SK-N-SH (cell line): ENCODE results near the gene AP3B2. TPM values are rescaled to one million over a fixed set of nuclear protein-coding genes. Genes with fewer than 3 reads are reported as not detected.

Experiments used
- CTCF ChIA-PET: fragments of 300-600, 350-600 bp; formaldehyde crosslinking; extraction: SDS; loops from one replicate; lab custom pipeline; 2021; lab: Yijun Ruan, JAX
- POLR2A ChIA-PET: fragments of 350-600 bp; sonication (Branson Sonifier 250); formaldehyde crosslinking; extraction: SDS; loops from one replicate; lab custom pipeline; 2020; ENCODE audit warnings: antibody characterized with exemption, inconsistent platforms; lab: Yijun Ruan, JAX
- DNase-seq: peaks from one replicate; pipeline ENCODE4 v3.0.0; 2012
- H2AFZ ChIP-seq: fragments of 200-600 bp; sonication (generic); 2 replicates; pipeline ENCODE4 v1.8.1; 2016; ENCODE audit warnings: antibody characterized with exemption, mild to moderate bottlenecking, low read depth
- H3F3A ChIP-seq: fragments of 200-600 bp; sonication (generic); replicated peaks from 2 replicates; pipeline ENCODE3; 2016; ENCODE audit warnings: antibody characterized with exemption, mild to moderate bottlenecking; ENCODE audit not compliant: insufficient read depth
- H3K27ac ChIP-seq, 2 experiments: fragments of 200-500 bp in 1 of 2; fragments of 200-600 bp in 1 of 2; sonication (Bioruptor generic) in 1 of 2; sonication (generic), shearing (Covaris generic) in 1 of 2; 2 replicates each; pipeline versions ENCODE4 v1.5.1 to v1.6.1; 2014 to 2016; ENCODE audit warnings: low read depth in 2 of 2, inconsistent platforms in 1 of 2, low read length in 1 of 2, mild to moderate bottlenecking in 1 of 2, mixed read lengths in 1 of 2
- H3K27me3 ChIP-seq: fragments of 200-600 bp; sonication (generic), shearing (Covaris generic); 2 replicates; pipeline ENCODE4 v1.6.1; 2016; ENCODE audit warnings: mixed run types; ENCODE audit not compliant: insufficient read depth
- H3K36me3 ChIP-seq, 2 experiments: fragments of 200-500 bp in 1 of 2; fragments of 200-600 bp in 1 of 2; sonication (Bioruptor generic) in 1 of 2; sonication (generic) in 1 of 2; replicated peaks in 1 of 2; 2 replicates each; pipeline versions ENCODE3 to v1.5.1; 2014 to 2016; ENCODE audit warnings: low read length in 1 of 2, mild to moderate bottlenecking in 1 of 2; ENCODE audit not compliant: insufficient read depth in 2 of 2, control insufficient read depth in 1 of 2
- H3K4me1 ChIP-seq, 2 experiments: fragments of 200-500 bp in 1 of 2; fragments of 200-600 bp in 1 of 2; sonication (Bioruptor generic) in 1 of 2; sonication (generic), shearing (Covaris generic) in 1 of 2; 2 replicates each; pipeline versions ENCODE4 v1.5.1 to v1.6.1; 2014 to 2016; ENCODE audit warnings: low read depth in 1 of 2, low read length in 1 of 2, mixed run types in 1 of 2; ENCODE audit not compliant: insufficient read depth in 2 of 2, control insufficient read depth in 1 of 2
- H3K4me2 ChIP-seq: fragments of 200-600 bp; sonication (generic), shearing (Covaris generic); 2 replicates; pipeline ENCODE4 v1.6.1; 2017; ENCODE audit warnings: mixed run types
- H3K4me3 ChIP-seq, 2 experiments: fragments of 200-500 bp in 1 of 2; fragments of 200-600 bp in 1 of 2; sonication (Bioruptor generic) in 1 of 2; sonication (generic), shearing (Covaris generic) in 1 of 2; 2 replicates each; pipeline versions ENCODE4 v1.5.1 to v1.8.1; 2014 to 2016; ENCODE audit warnings: low read depth in 2 of 2, inconsistent platforms in 1 of 2, low read length in 1 of 2, mild to moderate bottlenecking in 1 of 2, mixed read lengths in 1 of 2, moderate library complexity in 1 of 2
- H3K79me2 ChIP-seq: fragments of 200-600 bp; sonication (generic); 2 replicates; pipeline ENCODE4 v1.8.1; 2017; ENCODE audit warnings: mild to moderate bottlenecking; ENCODE audit not compliant: insufficient read depth
- H3K9ac ChIP-seq: fragments of 200-600 bp; sonication (generic); 2 replicates; pipeline ENCODE4 v1.6.1; 2017; ENCODE audit warnings: mixed run types
- H3K9me2 ChIP-seq: fragments of 200-600 bp; sonication (generic); 2 replicates; pipeline ENCODE4 v1.6.1; 2017; ENCODE audit warnings: mixed run types
- H3K9me3 ChIP-seq: fragments of 200-600 bp; sonication (generic); 2 replicates; pipeline ENCODE4 v1.6.1; 2017; ENCODE audit warnings: mixed run types, mild to moderate bottlenecking, moderate library complexity
- H4K20me1 ChIP-seq: fragments of 200-600 bp; sonication (generic); 2 replicates; pipeline ENCODE4 v1.6.1; 2017; ENCODE audit warnings: mild to moderate bottlenecking, mixed run types; ENCODE audit not compliant: insufficient read depth
- EP300 ChIP-seq, 2 experiments: IDR thresholded peaks; 2 replicates each; pipeline versions ENCODE4 v1.4.0 to v1.6.1; 2012; ENCODE audit warnings: borderline replicate concordance in 1 of 2, low read depth in 1 of 2, low read length in 1 of 2
- FOXM1 ChIP-seq: IDR thresholded peaks from 2 replicates; pipeline ENCODE4 v1.4.0; 2012; ENCODE audit warnings: low read depth, mild to moderate bottlenecking
- GATA2 ChIP-seq: sonication (generic); formaldehyde crosslinking; IDR thresholded peaks from 2 replicates; pipeline ENCODE4 v1.5.0; 2020; ENCODE audit warnings: mild to moderate bottlenecking, missing genetic modification reagents
- IRF3 ChIP-seq: fragments of 150-350 bp; IDR thresholded peaks from 2 replicates; pipeline ENCODE4 v1.6.1; 2016; ENCODE audit warnings: mild to moderate bottlenecking, low read depth, low read length
- JUND ChIP-seq: IDR thresholded peaks from 2 replicates; pipeline ENCODE4 v1.4.0; 2012
- MEF2A ChIP-seq: IDR thresholded peaks from 2 replicates; pipeline ENCODE4 v1.4.0; 2012; ENCODE audit warnings: low read depth, borderline replicate concordance
- MXI1 ChIP-seq: IDR thresholded peaks from 2 replicates; pipeline ENCODE4 v1.6.1; 2012; ENCODE audit warnings: mild to moderate bottlenecking, low read depth, low read length, improper control_type of control experiment
- PBX3 ChIP-seq: IDR thresholded peaks from 2 replicates; pipeline ENCODE4; 2012
- POLR2AphosphoS5 ChIP-seq: IDR thresholded peaks from 2 replicates; pipeline ENCODE4 v1.6.1; 2012; ENCODE audit warnings: low read depth, low read length
- RCOR1 ChIP-seq: fragments of 150-350 bp; IDR thresholded peaks from 2 replicates; pipeline ENCODE4 v1.6.1; 2017; ENCODE audit warnings: antibody characterized with exemption, low read length
- RFX5 ChIP-seq: IDR thresholded peaks from 2 replicates; pipeline ENCODE4 v1.6.1; 2012; ENCODE audit warnings: mild to moderate bottlenecking, improper control_type of control experiment, low read length
- RXRA ChIP-seq: IDR thresholded peaks from 2 replicates; pipeline ENCODE4 v1.4.0; 2012; ENCODE audit warnings: low read depth, mild to moderate bottlenecking, borderline replicate concordance
- SMC3 ChIP-seq: IDR thresholded peaks from 2 replicates; pipeline ENCODE4 v1.6.1; 2012; ENCODE audit warnings: low read depth, low read length, improper control_type of control experiment
- TAF1 ChIP-seq: IDR thresholded peaks from 2 replicates; pipeline ENCODE4 v1.6.1; 2012; ENCODE audit warnings: low read depth, mild to moderate bottlenecking, low read length, moderate library complexity, borderline replicate concordance
- TEAD4 ChIP-seq: IDR thresholded peaks from 2 replicates; pipeline ENCODE4 v1.4.0; 2012; ENCODE audit warnings: mild to moderate bottlenecking, borderline replicate concordance; ENCODE audit not compliant: insufficient read depth
- ZBTB33 ChIP-seq: IDR thresholded peaks from 2 replicates; pipeline ENCODE4 v1.4.0; 2012; ENCODE audit warnings: low read depth, borderline replicate concordance
- WGBS: methylation state at CpG from one replicate; pipeline ENCODE4 v1.1.6; 2017; ENCODE audit warnings: low lambda C conversion rate; 5-methylcytosine and 5-hydroxymethylcytosine counted together
- polyA plus RNA-seq, 3 experiments: library from polyadenylated mRNA; depleted of rRNA; stranded (reverse); fragments of >200 nt; gene quantifications; 2 replicates each; pipeline ENCODE4 v1.2.3, GENCODE V29; 2012
- TF ChIP-seq, protein P1 (sequence below): IDR thresholded peaks from 2 replicates; pipeline ENCODE4 v1.6.1; 2012; ENCODE audit warnings: mild to moderate bottlenecking, low read depth, low read length, moderate library complexity

The AP3B2 gene
- polyA plus RNA-seq, 1 of the 3 experiments (the other 2 are of a cell fraction) = 0.77 TPM

DNA sequence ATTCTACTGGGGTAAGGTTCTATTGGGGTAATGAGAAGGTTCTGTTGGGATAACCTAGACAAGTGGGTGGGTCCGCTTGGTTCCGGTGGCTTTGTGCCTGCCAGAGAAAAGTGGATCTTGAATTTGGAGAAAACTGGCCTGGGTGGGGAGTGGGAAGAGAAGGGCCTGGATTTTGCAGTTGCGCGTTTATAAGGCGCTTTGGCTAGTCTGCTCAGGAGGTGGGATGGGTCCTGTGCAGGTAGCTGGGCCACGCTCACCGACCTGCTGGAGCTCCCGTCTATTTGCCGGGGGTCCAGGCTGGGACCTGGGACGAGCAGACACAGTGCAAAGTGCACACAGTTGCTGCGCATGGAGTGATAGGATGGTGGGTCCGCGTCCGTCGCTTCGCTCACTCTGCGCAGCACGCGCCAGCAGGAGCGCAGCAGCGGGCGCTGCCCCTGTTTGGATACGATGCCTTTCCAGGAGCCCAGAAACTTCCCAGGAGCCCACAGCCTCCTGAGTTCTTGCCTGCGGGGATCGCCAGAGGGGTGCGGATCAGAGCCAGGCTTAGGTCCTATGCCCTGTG, 1.3 kb upstream of the AP3B2 start:
- Histone ChIP-seq H3F3A (no peaks in the 10 kb centered on the region), H3K36me3 (no peaks in the 10 kb centered on the region), H3K27me3 (no peaks in the 10 kb centered on the region), H3K27ac (no peak overlapping the region), H3K4me3 (no peak overlapping the region), H3K9me3 (no peaks in the 10 kb centered on the region), H3K4me1 (peaks cover 0 to 19% of the 10 kb centered on the region in 2 experiments; a peak in 1 of 4 replicates), H4K20me1 (no peaks in the 10 kb centered on the region), H2AFZ (no peak overlapping the region), H3K79me2 (no peaks in the 10 kb centered on the region), H3K4me2 (no peak overlapping the region), H3K9me2 (no peaks in the 10 kb centered on the region), H3K9ac (no peak overlapping the region)
- no peak for TF ChIP-seq SMC3
- no peak for TF ChIP-seq ZBTB33
- TF ChIP-seq FOXM1 = no peak
- TF ChIP-seq RFX5 = no peak
- TF ChIP-seq RCOR1 = no peak
- no peak for TF ChIP-seq TAF1
- TF ChIP-seq EP300 (IDR thresholded peaks at IDR 0.05; ENCODE audit: borderline replicate concordance in 1 of 2, low read depth in 1 of 2, low read length in 1 of 2) = no peak
- TF ChIP-seq, protein P1, sequence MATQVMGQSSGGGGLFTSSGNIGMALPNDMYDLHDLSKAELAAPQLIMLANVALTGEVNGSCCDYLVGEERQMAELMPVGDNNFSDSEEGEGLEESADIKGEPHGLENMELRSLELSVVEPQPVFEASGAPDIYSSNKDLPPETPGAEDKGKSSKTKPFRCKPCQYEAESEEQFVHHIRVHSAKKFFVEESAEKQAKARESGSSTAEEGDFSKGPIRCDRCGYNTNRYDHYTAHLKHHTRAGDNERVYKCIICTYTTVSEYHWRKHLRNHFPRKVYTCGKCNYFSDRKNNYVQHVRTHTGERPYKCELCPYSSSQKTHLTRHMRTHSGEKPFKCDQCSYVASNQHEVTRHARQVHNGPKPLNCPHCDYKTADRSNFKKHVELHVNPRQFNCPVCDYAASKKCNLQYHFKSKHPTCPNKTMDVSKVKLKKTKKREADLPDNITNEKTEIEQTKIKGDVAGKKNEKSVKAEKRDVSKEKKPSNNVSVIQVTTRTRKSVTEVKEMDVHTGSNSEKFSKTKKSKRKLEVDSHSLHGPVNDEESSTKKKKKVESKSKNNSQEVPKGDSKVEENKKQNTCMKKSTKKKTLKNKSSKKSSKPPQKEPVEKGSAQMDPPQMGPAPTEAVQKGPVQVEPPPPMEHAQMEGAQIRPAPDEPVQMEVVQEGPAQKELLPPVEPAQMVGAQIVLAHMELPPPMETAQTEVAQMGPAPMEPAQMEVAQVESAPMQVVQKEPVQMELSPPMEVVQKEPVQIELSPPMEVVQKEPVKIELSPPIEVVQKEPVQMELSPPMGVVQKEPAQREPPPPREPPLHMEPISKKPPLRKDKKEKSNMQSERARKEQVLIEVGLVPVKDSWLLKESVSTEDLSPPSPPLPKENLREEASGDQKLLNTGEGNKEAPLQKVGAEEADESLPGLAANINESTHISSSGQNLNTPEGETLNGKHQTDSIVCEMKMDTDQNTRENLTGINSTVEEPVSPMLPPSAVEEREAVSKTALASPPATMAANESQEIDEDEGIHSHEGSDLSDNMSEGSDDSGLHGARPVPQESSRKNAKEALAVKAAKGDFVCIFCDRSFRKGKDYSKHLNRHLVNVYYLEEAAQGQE = no peak
- no peak for TF ChIP-seq POLR2AphosphoS5
- no peak for TF ChIP-seq TEAD4
- no peak for TF ChIP-seq RXRA
- no peak for TF ChIP-seq GATA2 (CRISPR knock-in tag)
- no peak for TF ChIP-seq IRF3
- TF ChIP-seq JUND = no peak
- no peak for TF ChIP-seq MXI1
- TF ChIP-seq MEF2A = no peak
- TF ChIP-seq PBX3 = no peak
- POLR2A ChIA-PET = interaction anchor here (1.8 kb wide), 1 partner anchor 39 kb away, joined by 6 read pairs; no protein-coding TSS in a partner anchor
- DNase-seq = no peak
- 94% methylated on average over 22 of the region's 26 CpGs for WGBS
- CTCF ChIA-PET = interaction anchor here (1.5 to 1.7 kb wide), 2 partner anchors 289 to 300 kb away, joined by 4 to 8 read pairs; partner anchors contain the start of gene C15orf40
